ELR (cell line): ENCODE results near the gene GLCE.

Experiments
- DNase-seq: peaks from one replicate; pipeline ENCODE4 v3.0.0-alpha.2; 2015; ENCODE audit warnings: low read depth

GLCE gene

GRCh38 chr15:69209661-69210060, 49.2 kb downstream of the GLCE start:
- no peak for DNase-seq

- DNase-seq: no peak
Observed at GRCh38 chr15:69210574-69210973, 50.1 kb downstream of the GLCE start.

- DNase-seq: no peak
Observed at GRCh38 chr15:69213786-69214185, 53.4 kb downstream of the GLCE start.

DNA sequence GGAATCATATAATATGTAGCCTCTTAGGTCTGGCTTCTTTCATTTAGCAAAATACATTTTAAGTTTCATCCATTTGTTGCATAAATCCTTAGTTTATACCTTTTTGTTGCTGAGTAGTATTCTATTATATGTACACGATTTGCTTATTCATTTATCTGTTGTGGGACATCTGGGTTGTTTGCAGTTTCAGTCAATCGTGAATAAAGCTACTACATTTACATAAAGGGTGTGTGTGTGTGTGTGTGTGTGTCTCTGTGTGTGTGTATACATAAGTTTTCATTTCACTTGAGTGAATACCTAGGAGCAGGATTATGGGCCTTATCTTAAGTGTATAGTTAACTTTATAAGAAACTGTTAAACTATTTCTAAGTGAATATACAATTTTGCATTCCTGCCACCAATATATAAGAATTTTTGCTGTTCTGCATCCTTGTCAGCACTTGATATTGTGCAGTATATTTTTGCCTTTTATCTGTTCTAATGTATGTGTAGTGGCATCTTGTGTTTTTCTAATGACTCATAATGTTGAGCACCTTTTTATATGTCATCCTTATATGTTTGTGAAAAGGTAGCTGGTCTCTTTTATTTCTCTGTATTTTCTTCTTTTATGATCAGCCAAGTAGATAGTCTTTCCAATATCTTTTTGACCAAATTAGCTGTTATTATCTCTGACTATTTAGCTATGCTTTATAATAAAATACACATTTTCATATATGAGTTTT, 55.0 kb downstream of the GLCE start:
- no peak for DNase-seq

DNA sequence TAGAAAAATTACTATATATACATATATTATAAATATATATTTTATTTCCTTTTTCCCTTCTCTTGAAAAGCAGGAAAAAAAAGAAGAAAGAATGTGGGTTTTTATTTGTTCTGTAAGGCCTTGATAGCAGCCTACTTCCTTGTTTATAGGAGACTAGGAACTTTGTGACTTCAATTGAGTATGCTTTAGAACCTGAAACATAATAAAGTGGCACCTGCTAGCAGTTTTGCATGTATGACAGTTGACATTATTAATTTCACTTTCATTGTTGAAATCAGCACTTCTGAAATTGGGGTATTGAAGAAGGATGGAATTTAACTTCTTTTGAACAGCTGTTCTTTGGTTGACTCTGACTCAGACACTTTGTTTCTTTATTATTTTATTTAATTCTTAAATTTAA, 56.9 kb downstream of the GLCE start:
- no peak for DNase-seq

DNA sequence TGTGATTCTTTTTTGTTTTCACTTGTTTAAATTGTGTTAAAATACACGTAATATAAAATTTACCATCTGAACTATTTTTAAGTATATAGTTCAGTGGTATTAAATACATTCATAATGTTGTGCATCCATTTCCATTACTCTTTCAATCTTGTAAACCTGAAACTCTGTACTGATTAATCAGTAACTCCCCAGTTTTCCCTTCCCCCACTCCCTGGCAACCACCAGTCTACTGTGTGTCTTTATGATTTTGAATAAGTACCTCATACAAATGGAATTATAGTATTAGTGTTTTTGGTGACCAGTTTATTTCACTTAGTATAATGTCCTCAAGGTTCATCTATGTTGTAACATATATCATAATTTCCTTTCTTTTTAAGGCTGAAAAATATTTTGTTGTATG, 59.3 kb downstream of the GLCE start:
- no peak for DNase-seq

GRCh38 chr15:69222002-69222474, 61.6 kb downstream of the GLCE start:
- DNase-seq: no peak

GRCh38 chr15:69223083-69223813, 62.8 kb downstream of the GLCE start:
- no peak for DNase-seq

GRCh38 chr15:69224383-69224782, 63.9 kb downstream of the GLCE start:
- DNase-seq: no peak

GRCh38 chr15:69225355-69226022, 65.1 kb downstream of the GLCE start:
- peak; percentile 66 for DNase-seq

GRCh38 chr15:69226023-69226355, 65.6 kb downstream of the GLCE start:
- no peak for DNase-seq

DNA sequence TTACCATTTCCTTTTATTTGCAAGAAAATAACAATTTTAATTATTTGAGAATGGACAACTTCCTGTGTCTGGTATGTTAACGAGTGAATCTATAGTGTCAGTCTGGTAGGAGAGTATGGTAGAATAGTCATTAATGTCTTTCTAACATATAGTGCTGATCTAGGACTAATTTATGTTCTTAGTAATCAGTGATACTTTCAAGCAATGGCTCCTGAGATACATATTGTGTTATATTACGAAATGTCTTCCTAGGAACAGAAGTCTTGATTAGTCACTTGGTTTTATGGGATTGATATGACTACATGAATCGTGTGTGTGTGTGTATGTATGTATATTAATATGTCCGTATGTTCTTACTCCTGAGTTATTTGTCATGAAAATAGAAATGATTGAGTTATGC, 71.7 kb downstream of the GLCE start:
- peak; percentile 39 for DNase-seq

- DNase-seq: no peak
Observed at GRCh38 chr15:69232765-69233164, 72.3 kb downstream of the GLCE start.

GRCh38 chr15:69234676-69235075, 74.2 kb downstream of the GLCE start:
- DNase-seq: no peak

- DNase-seq: no peak
Observed at GRCh38 chr15:69236505-69236904, 76.1 kb downstream of the GLCE start.

- no peak for DNase-seq
Observed at GRCh38 chr15:69237718-69238117, 77.3 kb downstream of the GLCE start.

- peak; percentile 6 for DNase-seq
Observed at GRCh38 chr15:69244798-69245197, 84.4 kb downstream of the GLCE start.

DNA sequence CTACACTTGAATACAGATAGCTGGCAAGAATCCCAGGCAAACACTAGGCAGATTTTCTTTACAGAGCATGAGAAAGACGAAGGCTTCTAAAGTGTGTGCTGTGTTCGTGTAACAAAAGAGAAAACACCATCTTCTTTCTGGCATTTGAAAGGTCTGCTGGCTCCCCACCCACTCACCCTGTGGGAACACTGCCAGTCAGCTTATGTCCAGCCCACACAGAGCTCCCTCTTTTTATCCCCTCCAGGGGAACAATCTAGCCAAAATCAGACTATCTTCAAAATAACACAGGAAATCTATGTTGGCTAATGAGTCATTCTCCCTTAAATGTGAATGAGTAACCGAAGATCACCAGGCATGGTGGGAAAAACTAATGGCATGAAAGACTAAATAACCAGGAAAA, 92.7 kb downstream of the GLCE start:
- peak; percentile 92 for DNase-seq

DNA sequence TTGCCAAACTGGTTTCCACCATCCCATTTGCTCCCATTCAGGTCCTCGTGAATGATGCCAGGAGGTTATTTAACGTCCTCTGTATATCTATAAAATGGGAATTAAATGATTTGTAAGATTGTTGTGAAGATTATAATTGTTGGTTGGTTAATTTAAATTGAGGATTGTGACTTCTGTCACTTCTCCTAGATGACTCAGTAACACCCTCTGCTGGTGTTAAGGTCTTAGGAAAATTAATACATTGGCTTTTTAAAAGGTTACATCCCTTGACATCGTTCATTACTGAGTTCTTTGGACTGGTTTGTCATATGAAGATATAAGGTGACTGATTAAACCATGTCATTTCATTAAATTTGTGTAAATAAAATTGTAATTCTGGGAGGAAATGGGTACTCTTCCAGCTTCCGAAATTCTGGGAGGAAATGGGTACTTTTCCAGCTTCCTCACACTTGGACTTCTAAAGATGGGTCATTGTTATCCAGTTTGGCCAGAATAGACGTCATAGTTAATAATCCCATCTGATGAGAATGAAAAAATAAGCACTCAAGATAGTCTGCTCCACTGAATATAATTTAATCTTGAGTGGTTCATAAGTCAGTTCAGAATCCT, 105.0 kb downstream of the GLCE start:
- peak; percentile 48 for DNase-seq

DNA sequence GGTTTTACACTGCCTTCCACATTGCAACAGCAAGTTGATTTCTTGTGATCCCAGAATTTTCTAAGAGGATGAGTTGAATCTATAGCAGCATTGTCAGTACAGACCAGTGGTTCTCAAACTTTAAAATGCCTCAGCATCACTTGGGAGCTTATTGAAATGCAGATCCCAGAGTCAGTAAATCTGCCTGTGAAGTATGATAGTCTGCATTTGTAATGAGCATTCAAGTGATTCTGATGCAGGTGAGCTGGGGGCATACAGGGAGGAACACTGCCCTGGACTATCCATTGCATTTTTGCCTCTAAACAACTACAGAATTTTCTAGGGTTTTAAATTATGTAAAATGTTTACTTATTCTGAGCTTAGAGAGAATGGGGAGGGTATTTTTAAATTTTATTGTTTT, 110.8 kb downstream of the GLCE start:
- DNase-seq: no peak

DNA sequence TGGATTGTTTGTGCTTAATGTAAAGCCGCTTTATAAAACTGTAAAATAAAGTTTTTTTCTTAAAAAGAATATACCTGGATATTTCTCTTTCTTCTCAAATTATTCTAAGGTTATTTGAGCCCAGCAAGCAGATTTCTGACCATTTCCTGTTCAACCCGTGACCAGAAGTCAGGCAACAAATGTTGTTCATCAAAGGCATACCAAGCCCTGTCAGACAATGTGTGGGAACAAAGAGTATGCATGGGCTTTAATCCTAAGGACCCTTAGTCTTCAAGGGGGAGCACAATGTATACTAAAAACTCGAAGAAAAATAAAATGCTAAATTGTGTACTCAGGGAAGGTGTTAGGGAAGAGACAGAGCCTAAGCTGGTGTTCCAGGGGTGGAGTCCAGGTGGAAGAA, 111.7 kb downstream of the GLCE start:
- DNase-seq: no peak

DNA sequence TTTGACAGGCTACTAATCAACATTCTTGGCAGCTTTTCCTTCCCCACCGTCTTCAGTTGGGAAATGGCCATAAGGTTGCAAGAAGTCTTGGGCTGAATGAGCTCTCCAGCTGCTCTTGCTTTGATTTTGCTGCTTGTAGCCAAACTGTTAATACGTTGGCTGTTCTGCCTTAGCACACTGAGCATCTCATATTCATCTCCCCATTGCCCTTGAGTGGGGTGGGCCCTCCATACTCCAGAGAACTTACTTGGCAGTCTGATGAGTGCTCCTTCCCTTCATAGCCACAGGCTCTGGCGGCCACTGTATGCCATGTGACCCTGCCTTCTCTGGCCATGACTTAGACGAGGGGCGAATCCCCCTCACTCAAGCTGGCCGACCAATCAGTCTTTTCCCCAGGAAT, 112.5 kb downstream of the GLCE start:
- no peak for DNase-seq
